ENCODE measurements around the gene LYL1. TPM values are rescaled to one million over a fixed set of nuclear protein-coding genes. Genes with fewer than 3 reads are reported as not detected.

LYL1 gene
- total RNA-seq, 3 donors from 2014 or later (not counting 1 experiment from before 2014, with no cell fraction given), result 2.0 to 7.7 (median 6.7) TPM

DNA sequence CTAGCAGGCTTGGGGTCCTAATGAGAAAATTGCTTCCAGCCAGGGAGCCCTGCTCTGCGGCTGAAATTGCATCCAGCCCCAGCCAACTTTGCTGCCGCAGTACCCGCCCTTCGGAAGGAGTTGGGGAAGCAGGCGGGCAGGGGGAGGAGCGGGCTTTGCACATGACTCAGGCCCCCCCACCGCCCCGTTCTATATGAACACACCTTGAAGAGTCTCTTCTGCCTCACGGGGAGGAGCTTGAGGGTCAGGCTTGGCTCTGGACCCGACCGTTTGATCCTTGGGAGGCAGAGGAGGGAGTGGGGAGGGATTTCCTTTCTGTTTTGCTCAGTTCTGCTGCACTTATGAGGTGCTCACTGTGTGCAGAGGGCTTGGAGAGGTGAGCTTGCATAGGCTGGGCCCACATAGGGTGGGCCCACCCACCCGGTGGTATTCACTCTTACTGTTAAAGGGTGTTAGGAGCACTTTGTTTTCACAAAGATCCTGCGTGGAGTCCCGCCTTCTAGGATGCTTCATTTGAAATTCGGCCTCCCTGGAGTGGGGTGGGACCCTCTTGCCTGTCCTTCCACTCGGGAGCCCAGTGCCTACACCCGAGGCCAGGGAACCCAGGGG, 46.5 kb downstream of the LYL1 start:
- WGBS (ENCODE audit: insufficient coverage), result 83% methylated on average over 17 of the region's 17 CpGs

GRCh38 chr19:13055213-13056051, 47.2 kb downstream of the LYL1 start:
- no peaks in the 10 kb centered on the region for H3K9me3 Mint-ChIP-seq
- H3K36me3 Mint-ChIP-seq, result no peaks in the 10 kb centered on the region
- intact Hi-C loops (cut with micrococcal nuclease), result no loop called here
- H3K27ac Mint-ChIP-seq, result no peak overlapping the region
- ATAC-seq, result no peak
- WGBS (ENCODE audit: insufficient coverage), result 76% methylated on average over 25 of the region's 29 CpGs
- Histone ChIP-seq H3K4me3 (ENCODE audit: low read length) (no peak overlapping the region), H3K9me3 (ENCODE audit: control insufficient read depth, insufficient read depth, low read length) (no peaks in the 10 kb centered on the region), H3K4me1 (ENCODE audit: control insufficient read depth, insufficient read depth, low read length) (peaks cover 16% of the 10 kb centered on the region), H3K27ac (ENCODE audit: low read length) (no peak overlapping the region), H3K36me3 (ENCODE audit: control insufficient read depth, insufficient read depth, low read length) (no peaks in the 10 kb centered on the region), H3K27me3 (ENCODE audit: control insufficient read depth, insufficient read depth, low read length) (peaks cover 9% of the 10 kb centered on the region)
- no peak overlapping the region for H3K4me3 Mint-ChIP-seq
- TF ChIP-seq, protein P1, sequence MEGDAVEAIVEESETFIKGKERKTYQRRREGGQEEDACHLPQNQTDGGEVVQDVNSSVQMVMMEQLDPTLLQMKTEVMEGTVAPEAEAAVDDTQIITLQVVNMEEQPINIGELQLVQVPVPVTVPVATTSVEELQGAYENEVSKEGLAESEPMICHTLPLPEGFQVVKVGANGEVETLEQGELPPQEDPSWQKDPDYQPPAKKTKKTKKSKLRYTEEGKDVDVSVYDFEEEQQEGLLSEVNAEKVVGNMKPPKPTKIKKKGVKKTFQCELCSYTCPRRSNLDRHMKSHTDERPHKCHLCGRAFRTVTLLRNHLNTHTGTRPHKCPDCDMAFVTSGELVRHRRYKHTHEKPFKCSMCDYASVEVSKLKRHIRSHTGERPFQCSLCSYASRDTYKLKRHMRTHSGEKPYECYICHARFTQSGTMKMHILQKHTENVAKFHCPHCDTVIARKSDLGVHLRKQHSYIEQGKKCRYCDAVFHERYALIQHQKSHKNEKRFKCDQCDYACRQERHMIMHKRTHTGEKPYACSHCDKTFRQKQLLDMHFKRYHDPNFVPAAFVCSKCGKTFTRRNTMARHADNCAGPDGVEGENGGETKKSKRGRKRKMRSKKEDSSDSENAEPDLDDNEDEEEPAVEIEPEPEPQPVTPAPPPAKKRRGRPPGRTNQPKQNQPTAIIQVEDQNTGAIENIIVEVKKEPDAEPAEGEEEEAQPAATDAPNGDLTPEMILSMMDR (IDR thresholded peaks at IDR 0.05), result no peak
- peaks cover 21 to 32% of the 10 kb centered on the region in 2 donors for H3K27me3 Mint-ChIP-seq (ENCODE audit: low read depth in 2 of 2)
- peaks cover 6 to 14% of the 10 kb centered on the region in 2 donors for H3K4me1 Mint-ChIP-seq
- DNase-seq, result no peak

More for the DNA sequence above, 46.5 kb downstream of the LYL1 start:
- H3K27me3 Mint-ChIP-seq (ENCODE audit: low read depth in 2 of 2), result peaks cover 22 to 35% of the 10 kb centered on the region in 2 donors
- Histone ChIP-seq H3K4me1 (ENCODE audit: control insufficient read depth, insufficient read depth, low read length) (peaks cover 21% of the 10 kb centered on the region), H3K9me3 (ENCODE audit: control insufficient read depth, insufficient read depth, low read length) (no peaks in the 10 kb centered on the region), H3K36me3 (ENCODE audit: control insufficient read depth, insufficient read depth, low read length) (no peaks in the 10 kb centered on the region), H3K27me3 (ENCODE audit: control insufficient read depth, insufficient read depth, low read length) (peaks cover 14% of the 10 kb centered on the region), H3K4me3 (ENCODE audit: low read length) (no peak overlapping the region), H3K27ac (ENCODE audit: low read length) (no peak overlapping the region)
- peaks cover 9 to 20% of the 10 kb centered on the region in 2 donors for H3K4me1 Mint-ChIP-seq
- ATAC-seq (no peak), DNase-seq (no peak)
- H3K4me3 Mint-ChIP-seq, result no peak overlapping the region
- no peak overlapping the region for H3K27ac Mint-ChIP-seq
- no peaks in the 10 kb centered on the region for H3K36me3 Mint-ChIP-seq
- intact Hi-C loops (cut with micrococcal nuclease), result no loop called here
- TF ChIP-seq, protein P1 (IDR thresholded peaks at IDR 0.05), result no peak
- no peaks in the 10 kb centered on the region for H3K9me3 Mint-ChIP-seq

DNA sequence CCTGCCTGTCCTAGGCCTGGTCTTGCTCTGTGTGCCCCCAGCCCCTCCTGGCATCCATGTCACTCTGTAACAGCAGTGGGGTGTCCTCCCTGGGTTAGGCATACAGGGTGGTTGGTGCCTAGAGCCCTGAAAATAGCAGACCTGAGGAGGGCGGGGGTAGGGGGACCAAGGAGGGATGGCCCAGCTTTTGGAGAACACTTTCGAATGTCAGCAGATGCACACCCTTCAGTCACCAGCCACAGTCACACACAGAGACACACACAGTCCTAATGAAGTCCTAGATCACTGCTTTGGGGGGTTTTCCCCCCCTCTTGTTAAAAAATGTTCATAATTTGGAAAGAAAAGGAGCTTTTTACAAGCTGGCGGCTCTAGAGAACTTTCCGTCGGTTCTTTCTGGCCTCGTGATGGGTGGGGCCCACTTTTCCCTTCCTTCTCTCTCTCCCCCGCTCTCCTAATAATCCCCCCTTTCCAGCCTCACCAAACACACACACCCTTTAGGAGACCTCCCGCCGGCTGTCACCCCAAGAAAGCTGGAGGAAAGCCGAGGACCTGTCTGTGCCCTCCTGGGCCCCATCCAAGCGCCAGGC, 47.9 kb downstream of the LYL1 start:
- no peak overlapping the region for H3K4me3 Mint-ChIP-seq
- DNase-seq (no peak), ATAC-seq (no peak)
- Histone ChIP-seq H3K27me3 (ENCODE audit: control insufficient read depth, insufficient read depth, low read length) (peaks cover 9% of the 10 kb centered on the region), H3K9me3 (ENCODE audit: control insufficient read depth, insufficient read depth, low read length) (no peaks in the 10 kb centered on the region), H3K4me1 (ENCODE audit: control insufficient read depth, insufficient read depth, low read length) (peaks cover 11% of the 10 kb centered on the region), H3K36me3 (ENCODE audit: control insufficient read depth, insufficient read depth, low read length) (no peaks in the 10 kb centered on the region), H3K27ac (ENCODE audit: low read length) (no peak overlapping the region), H3K4me3 (ENCODE audit: low read length) (no peak overlapping the region)
- H3K27me3 Mint-ChIP-seq (ENCODE audit: low read depth in 2 of 2), result peaks cover 26 to 38% of the 10 kb centered on the region in 2 donors
- peaks cover 6 to 19% of the 10 kb centered on the region in 2 donors for H3K4me1 Mint-ChIP-seq
- WGBS (ENCODE audit: insufficient coverage), result 81% methylated on average over 11 of the region's 11 CpGs
- TF ChIP-seq, protein P1 (IDR thresholded peaks at IDR 0.05), result no peak
- no peaks in the 10 kb centered on the region for H3K36me3 Mint-ChIP-seq
- intact Hi-C loops (cut with micrococcal nuclease), result no loop called here
- no peaks in the 10 kb centered on the region for H3K9me3 Mint-ChIP-seq
- no peak overlapping the region for H3K27ac Mint-ChIP-seq
